IPS DF 6.9 (cell line): ENCODE measurements around the gene ITPK1.

ENCODE experiments used
- DNase-seq: peaks from one replicate; pipeline ENCODE4 v3.0.0-alpha.2; 2013; ENCODE audit warnings: low read depth, low spot score
- H3K27ac ChIP-seq: one replicate; pipeline ENCODE4 v1.5.1; 2013; ENCODE audit warnings: low read length, control low read depth
- H3K27me3 ChIP-seq: 2 replicates; pipeline ENCODE4 v1.6.1; 2013; ENCODE audit warnings: mild to moderate bottlenecking, low read length; ENCODE audit not compliant: control insufficient read depth, insufficient read depth
- H3K36me3 ChIP-seq: 2 replicates; pipeline ENCODE4 v1.6.1; 2013; ENCODE audit warnings: low read length; ENCODE audit not compliant: control insufficient read depth, insufficient read depth
- H3K4me1 ChIP-seq: 2 replicates; pipeline ENCODE4 v1.6.1; 2013; ENCODE audit warnings: low read length; ENCODE audit not compliant: control insufficient read depth, insufficient read depth
- H3K4me3 ChIP-seq: 2 replicates; pipeline ENCODE4 v1.5.1; 2013; ENCODE audit warnings: mild to moderate bottlenecking, low read length
- H3K9me3 ChIP-seq: 2 replicates; pipeline ENCODE4 v1.6.1; 2013; ENCODE audit warnings: low read length, inconsistent platforms; ENCODE audit not compliant: control insufficient read depth, insufficient read depth
- WGBS: extraction: QIAGEN DNeasy Blood & Tissue Kit; methylation state at CpG from one replicate; pipeline ENCODE4 v1.1.7; 2013; ENCODE audit warnings: mixed read lengths, missing lambda C conversion rate; ENCODE audit not compliant: insufficient read length, insufficient coverage; 5-methylcytosine and 5-hydroxymethylcytosine counted together

The ITPK1 gene

DNA sequence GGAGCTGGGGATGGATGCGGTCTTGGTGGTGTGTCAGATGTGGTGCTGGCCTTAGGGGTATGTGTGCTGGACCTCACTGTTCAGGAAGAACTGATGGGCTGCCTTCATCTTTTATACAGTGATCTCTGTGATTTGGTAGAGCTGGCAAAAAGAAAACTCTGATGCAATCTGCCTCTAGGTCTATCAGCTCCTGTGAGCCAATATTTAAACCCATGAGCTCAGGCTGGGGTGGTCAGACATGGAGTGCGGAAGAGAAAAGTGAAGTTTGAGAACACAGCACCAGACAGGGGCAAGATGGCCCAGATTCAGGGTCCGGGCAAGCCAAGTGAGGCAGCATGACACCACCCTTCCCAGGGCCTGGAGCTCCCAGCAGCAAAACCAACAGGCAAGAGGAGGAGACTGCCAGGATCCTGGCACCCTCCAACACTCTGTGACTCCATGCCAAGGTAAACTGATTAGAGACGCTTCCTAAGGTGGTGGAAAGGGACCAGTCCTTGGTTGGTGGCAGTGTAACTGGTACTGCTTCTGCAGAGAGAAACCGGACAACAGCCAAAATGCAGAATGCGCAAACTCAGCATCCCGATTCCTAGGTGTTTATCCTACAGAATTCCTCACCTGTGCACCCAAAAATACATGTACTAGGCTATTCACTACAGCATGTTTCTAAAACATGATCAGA is 110.5 kb downstream of the ITPK1 start:
- no peaks in the 10 kb centered on the region for H3K36me3 ChIP-seq
- DNase-seq = no peak
- H3K4me1 ChIP-seq = no peaks in the 10 kb centered on the region
- H3K4me3 ChIP-seq = no peak overlapping the region
- no peaks in the 10 kb centered on the region for H3K27me3 ChIP-seq
- H3K27ac ChIP-seq = no peak overlapping the region
- H3K9me3 ChIP-seq = no peaks in the 10 kb centered on the region
- WGBS = no CpG with 5 or more reads among the region's 7 CpGs

DNA sequence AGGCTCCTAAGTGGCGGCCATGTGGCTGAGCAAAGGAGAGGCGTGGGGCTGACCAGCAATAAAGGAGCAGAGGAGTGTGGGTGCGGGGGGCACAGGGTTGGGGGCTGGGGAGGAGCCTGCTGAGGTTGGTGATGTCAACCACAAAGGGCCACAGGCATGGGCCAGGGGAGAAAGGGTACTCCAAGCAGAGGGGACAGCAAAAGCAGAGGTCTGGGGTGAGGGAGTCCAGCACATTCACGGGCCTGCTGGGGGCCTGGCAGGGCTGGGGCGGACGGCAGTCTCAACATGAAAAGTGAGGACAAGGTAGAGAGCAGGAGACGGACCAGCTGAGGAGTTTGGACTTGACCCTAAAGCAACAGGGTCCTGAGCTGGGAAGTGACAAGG is 111.0 kb downstream of the ITPK1 start:
- DNase-seq = no peak
- WGBS = no CpG with 5 or more reads among the region's 7 CpGs
- Histone ChIP-seq H3K36me3 (no peaks in the 10 kb centered on the region), H3K27ac (no peak overlapping the region), H3K4me3 (no peak overlapping the region), H3K27me3 (no peaks in the 10 kb centered on the region), H3K4me1 (no peaks in the 10 kb centered on the region), H3K9me3 (no peaks in the 10 kb centered on the region)

DNA sequence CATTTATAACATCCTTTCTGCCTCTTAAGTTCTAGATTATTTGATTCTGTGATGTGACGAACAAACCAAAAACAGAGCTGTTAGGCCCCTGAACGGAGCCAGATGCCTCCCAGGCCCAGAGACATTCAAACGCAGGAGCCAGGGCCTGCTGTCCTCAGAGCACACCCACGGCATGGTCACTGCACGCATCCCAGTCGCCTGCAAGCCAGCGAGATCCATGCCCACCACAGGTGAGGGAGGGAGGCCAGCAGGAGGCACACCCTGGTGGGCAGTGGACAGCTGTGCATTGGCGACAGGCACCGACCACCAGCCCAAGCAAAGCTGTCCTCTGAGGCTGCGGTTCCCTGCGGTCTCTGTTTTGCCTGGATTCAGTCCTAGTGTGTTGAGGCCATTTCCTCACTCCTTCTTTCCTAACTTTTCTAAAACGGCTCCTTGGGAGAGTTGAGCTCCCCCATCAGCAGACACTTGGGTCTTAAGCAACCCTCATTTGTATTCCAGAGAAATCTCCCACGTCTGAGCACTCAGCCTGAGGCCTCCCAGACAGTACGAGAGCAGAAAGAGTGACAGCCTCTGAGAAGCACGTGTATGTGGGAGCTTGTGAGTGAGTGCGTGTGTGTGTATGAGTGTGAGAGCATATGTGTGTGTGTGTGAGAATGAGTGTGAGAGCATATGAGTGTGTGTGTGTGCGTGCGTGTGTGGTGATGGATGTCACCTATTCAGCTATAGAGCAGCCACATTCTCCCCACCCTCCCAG is 111.6 kb downstream of the ITPK1 start:
- Histone ChIP-seq H3K27ac (no peak overlapping the region), H3K36me3 (no peaks in the 10 kb centered on the region), H3K27me3 (no peaks in the 10 kb centered on the region), H3K4me3 (no peak overlapping the region), H3K9me3 (no peaks in the 10 kb centered on the region), H3K4me1 (0 out of 2 replicates have a peak, but pooled peaks cover 2% of the 10 kb centered on the region)
- WGBS = 100% methylated on average over 1 of the region's 18 CpGs
- no peak for DNase-seq

- Histone ChIP-seq H3K27ac (no peak overlapping the region), H3K4me1 (peaks cover 2% of the 10 kb centered on the region; the same call in 1 of the 2 replicates), H3K36me3 (no peaks in the 10 kb centered on the region), H3K9me3 (no peaks in the 10 kb centered on the region), H3K27me3 (no peaks in the 10 kb centered on the region), H3K4me3 (no peak overlapping the region)
- no CpG with 5 or more reads among the region's 5 CpGs for WGBS
- no peak for DNase-seq
Measured at GRCh38 chr14:93002851-93003298, 112.8 kb downstream of the ITPK1 start.

- no peaks in the 10 kb centered on the region for H3K27me3 ChIP-seq
- H3K9me3 ChIP-seq = no peaks in the 10 kb centered on the region
- H3K27ac ChIP-seq = no peak overlapping the region
- H3K36me3 ChIP-seq = no peaks in the 10 kb centered on the region
- no CpG with 5 or more reads among the region's 6 CpGs for WGBS
- peaks cover 2% of the 10 kb centered on the region; the same call in 1 of the 2 replicates for H3K4me1 ChIP-seq
- no peak overlapping the region for H3K4me3 ChIP-seq
- DNase-seq = no peak
Measured at GRCh38 chr14:93002049-93002448, 113.7 kb downstream of the ITPK1 start.

GRCh38 chr14:92998946-92999345 is 116.8 kb downstream of the ITPK1 start:
- Histone ChIP-seq H3K36me3 (no peaks in the 10 kb centered on the region), H3K27me3 (no peaks in the 10 kb centered on the region), H3K4me1 (peaks cover 2% of the 10 kb centered on the region; the same call in 1 of the 2 replicates), H3K4me3 (no peak overlapping the region), H3K27ac (no peak overlapping the region), H3K9me3 (no peaks in the 10 kb centered on the region)
- no CpG with 5 or more reads among the region's 10 CpGs for WGBS
- no peak for DNase-seq

DNA sequence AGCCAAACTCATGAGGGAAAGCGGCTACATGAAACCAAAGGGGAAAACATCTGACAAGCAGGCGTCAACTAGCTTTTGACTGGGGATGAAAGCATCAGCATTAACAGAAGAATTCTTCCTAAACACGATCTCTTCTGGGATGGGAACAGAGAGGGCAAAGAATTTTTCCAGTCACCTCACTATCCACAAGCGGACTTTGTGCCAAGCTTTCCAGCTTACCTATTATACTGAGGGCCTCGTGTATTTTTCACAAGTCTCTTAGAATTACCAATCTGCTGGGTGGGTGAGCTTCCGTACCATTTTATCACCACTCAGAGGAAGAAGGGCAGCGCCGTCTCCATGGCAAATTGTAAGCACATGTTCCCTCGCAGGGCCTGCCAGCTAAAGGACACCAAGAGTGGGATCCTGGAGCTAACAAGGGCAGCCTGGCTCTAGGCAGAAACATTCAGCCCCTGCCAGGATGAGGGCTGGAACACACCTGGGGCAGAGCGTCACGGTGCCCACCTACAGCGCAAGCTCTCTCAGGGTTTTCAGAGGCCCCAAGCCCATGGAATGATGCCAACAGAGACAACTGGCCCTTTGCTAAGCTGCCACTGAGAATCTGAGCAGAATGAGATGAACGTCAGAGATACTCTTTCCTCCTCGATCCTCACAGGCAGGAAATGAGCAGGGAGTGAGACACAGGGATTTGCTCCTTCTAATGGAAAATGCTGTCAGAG is 118.2 kb downstream of the ITPK1 start:
- DNase-seq = no peak
- no peaks in the 10 kb centered on the region for H3K27me3 ChIP-seq
- peaks cover 2% of the 10 kb centered on the region; the same call in 1 of the 2 replicates for H3K4me1 ChIP-seq
- H3K27ac ChIP-seq = no peak overlapping the region
- H3K4me3 ChIP-seq = no peak overlapping the region
- H3K9me3 ChIP-seq = no peaks in the 10 kb centered on the region
- no CpG with 5 or more reads among the region's 14 CpGs for WGBS
- no peaks in the 10 kb centered on the region for H3K36me3 ChIP-seq

DNA sequence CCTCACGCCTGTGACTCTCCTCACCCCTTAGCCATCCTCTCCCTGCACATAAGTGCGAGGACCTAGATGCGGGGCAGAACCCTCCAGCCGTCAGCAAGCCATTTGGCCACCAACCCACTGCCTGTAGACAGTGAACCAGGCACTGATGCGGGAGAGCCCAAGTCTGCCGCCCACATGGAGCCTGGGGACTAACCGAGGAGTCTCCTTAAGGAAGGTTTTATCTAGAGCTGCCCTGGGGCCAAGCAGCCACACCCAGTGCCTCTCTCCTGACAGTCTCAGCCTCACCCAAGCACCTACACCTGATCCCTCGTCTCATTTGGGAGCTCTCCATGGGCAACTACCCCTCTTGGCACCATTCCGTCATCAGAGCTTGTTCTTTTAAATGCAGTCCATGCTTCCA is 120.1 kb downstream of the ITPK1 start:
- Histone ChIP-seq H3K9me3 (no peaks in the 10 kb centered on the region), H3K4me1 (peaks cover 2% of the 10 kb centered on the region; the same call in 1 of the 2 replicates), H3K36me3 (no peaks in the 10 kb centered on the region), H3K27me3 (no peaks in the 10 kb centered on the region), H3K4me3 (no peak overlapping the region), H3K27ac (no peak overlapping the region)
- DNase-seq = no peak
- WGBS = no CpG with 5 or more reads among the region's 9 CpGs

DNA sequence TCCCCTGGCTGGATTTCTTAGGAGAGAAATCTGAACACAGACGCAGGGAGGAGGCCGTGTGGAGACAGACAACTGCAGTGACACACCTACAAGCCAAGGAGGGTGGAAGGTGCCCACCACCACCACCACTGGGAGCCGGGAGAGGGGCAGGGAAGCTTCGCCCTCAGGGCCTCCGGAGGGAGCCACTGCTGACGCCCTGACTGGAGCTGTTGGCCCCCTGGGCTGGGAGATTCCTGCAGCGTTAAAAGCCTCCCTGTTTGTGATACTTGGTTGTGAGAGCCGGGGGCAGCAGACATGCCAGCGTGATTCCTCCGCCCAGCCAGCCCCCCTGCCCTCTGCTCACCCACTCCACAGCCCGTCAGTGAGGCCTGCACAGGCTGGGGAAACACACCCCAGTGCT is 120.8 kb downstream of the ITPK1 start:
- no CpG with 5 or more reads among the region's 11 CpGs for WGBS
- peaks cover 2% of the 10 kb centered on the region; the same call in 1 of the 2 replicates for H3K4me1 ChIP-seq
- H3K4me3 ChIP-seq = no peak overlapping the region
- no peak for DNase-seq
- H3K27ac ChIP-seq = no peak overlapping the region
- no peaks in the 10 kb centered on the region for H3K36me3 ChIP-seq
- H3K27me3 ChIP-seq = no peaks in the 10 kb centered on the region
- no peaks in the 10 kb centered on the region for H3K9me3 ChIP-seq

- no peaks in the 10 kb centered on the region for H3K9me3 ChIP-seq
- no peak for DNase-seq
- WGBS = no CpG with 5 or more reads among the region's 12 CpGs
- H3K27me3 ChIP-seq = no peaks in the 10 kb centered on the region
- no peak overlapping the region for H3K27ac ChIP-seq
- no peaks in the 10 kb centered on the region for H3K36me3 ChIP-seq
- H3K4me1 ChIP-seq = peaks cover under 1% of the 10 kb centered on the region; the same call in 1 of the 2 replicates
- H3K4me3 ChIP-seq = no peak overlapping the region
Measured at GRCh38 chr14:92994131-92994676, 121.5 kb downstream of the ITPK1 start.
